HS-27A (cell line): Measurements from ENCODE around the gene TRAPPC14.

ENCODE experiments used
- DNase-seq: peaks from one replicate; pipeline ENCODE4 v3.0.0-alpha.2; 2012; ENCODE audit warnings: low read depth, missing footprints

Gene TRAPPC14

DNA sequence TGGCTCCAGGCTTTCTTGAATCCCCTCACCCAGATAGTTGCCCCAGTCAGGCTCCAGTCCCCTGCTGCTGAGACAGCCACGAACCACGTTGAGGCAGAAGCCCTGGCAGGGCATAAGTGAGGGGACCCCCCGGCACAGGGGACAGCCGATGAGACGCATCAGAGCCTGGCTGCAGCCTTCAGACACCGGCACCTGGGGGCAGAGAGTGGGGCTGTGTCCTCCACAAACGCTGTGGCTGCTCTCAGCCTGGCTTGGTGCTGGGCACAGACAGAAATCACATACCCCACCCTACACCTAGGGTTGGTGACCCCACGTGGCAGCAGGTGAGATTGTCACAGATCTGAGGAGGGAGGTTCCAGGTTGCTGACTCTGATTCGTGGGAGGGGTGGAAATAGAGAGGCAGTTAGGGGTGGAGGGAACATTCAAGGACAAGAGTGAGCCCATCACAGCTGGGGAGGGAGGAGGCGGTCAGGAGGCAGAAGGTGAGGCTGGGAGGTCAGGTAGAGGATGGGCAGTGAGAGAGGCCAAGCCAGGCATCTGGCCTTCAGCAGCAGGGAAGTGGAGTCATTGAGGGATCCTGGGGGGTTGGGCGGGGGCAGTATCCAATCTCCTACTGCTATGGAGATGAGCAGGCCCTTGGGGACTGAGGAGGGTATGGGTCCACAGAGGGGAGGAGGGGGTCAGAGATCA, 15.4 kb upstream of the TRAPPC14 start:
- DNase-seq = no peak

DNA sequence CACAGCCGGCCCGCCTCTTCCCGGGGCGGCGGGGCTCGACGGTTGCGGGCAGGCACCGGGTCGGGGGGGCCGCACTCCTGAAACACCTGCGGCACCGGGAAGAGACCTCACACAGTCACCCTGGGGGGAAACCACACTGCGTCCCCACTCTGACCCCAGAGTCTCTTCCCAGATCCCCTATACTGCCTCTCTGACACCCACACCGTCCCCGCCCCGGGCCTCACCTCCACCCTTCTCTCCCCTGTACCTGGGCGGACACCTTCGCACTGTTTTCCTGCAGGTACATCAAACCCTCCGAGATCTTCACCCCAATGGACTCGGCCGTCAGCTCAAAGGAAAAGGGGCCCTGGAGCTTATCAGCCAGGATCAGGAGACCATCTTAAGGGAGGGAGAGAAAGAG, 13.3 kb upstream of the TRAPPC14 start:
- no peak for DNase-seq

DNA sequence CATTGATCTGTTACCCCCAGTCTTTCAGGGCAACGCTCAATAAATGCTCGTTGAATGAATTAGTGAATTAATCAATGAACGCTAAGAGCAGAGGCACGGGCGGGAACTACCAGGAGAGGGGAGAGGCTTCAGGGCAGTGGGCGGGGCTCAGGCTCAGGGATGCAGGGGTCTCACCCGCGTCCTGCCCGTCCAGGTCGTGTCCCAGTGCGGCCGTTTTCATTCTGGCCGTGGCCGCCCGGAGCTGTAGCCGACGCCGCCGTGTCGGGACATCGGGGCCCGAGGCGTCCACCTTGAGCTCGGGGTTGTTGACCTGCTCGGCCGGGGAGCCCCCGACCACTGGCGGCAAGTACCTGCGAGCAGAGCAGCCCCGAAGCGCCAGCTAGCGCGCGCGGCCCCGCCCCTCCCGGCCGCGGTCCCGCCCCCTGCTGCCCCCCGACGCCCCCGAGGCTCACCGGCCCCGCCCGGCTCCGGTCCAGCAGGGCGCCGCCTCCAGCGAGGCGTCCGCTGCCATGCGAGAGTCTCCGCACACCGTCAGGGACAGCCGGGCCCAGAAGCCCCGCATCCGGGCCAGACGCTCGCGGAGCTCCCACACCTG, 12.7 kb upstream of the TRAPPC14 start:
- DNase-seq = no peak

- DNase-seq = no peak
Observed at GRCh38 chr7:100170101-100170897, 11.8 kb upstream of the TRAPPC14 start.

GRCh38 chr7:100169147-100169850, 10.8 kb upstream of the TRAPPC14 start:
- DNase-seq = no peak

DNA sequence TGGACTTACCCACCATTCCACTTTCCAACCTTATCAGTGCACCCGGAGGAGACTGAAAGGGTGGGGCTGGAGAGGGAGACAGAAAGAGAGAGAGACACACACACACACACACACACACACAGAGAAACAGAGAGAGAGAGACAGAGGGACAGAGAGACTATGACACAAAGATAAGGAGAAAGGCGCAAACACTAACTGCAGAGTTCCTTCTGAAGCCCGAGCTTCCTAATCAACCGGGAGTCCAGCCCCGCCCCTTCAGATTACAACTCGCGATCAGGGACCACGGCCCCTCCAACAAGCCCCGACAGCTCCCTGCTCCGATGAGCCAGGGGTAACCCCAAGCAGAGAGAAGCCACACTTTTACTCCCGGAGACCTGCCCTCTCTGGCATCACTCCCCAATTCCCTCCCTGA, 9.4 kb upstream of the TRAPPC14 start:
- no peak for DNase-seq

DNA sequence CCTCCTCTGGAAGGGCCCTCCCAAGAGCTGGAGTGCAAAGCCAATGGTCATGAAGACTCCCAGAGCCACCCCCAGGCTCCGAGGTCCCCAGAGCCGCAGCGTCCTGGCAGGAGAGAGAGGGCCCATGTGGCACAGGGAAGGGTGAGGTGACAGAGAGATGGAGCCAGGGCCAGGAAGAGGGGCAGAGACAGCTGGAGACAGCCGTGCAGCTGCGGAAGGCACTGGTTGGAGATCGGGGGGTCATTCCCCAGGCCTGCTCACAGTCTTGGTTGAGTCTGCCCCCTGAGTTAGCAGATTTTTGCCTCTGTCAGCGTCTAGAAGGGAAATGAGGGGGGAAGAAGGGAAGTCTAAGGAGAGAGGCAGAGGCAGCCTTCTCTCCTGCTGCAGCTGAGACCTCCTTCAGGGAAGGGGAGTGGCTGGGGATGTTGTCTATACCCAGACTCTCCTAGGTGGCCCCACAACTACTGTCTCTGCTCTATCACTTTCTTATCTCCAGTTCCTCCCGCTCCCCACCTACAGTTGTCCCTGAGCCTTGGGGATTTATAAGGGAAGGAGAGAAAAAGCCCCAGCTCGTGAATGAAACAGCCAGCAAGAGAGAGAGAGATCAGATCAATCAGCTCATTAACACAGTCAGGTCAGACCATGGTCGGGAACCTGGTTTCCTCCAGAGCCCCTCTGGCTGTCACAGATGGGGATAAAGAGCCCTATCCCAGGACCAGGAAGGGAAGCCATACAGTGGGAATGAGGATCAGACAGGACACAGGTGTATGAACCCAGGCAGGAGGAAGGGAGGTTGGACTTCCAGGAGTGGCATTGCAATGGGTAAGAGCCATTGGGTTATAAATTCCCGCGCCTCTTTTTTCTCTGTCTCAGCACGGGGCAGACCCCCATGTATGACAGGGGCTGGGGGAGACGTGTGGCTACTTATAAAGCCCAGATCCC, 8.7 kb upstream of the TRAPPC14 start:
- no peak for DNase-seq

- no peak for DNase-seq
Observed at GRCh38 chr7:100166317-100166940, 7.9 kb upstream of the TRAPPC14 start.

DNA sequence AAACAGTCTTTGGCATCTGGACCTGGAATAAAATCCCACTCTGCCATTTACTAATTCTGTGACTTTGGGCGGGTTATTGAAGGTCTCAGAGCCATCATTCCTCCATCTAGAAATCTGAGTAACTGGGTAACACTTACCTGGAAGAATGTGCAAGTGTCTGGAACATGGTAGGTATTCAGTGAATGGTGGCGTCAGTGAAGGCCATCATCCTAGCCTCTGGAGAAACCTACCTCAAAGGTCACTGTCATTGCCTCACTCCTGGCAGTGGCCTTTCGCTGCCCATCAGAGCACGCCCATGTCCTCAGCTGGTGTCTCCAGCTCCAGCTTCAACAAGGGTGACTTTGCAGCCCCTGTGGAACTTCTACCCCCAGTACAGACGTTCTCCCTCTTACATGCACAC, 5.3 kb upstream of the TRAPPC14 start:
- no peak for DNase-seq

DNA sequence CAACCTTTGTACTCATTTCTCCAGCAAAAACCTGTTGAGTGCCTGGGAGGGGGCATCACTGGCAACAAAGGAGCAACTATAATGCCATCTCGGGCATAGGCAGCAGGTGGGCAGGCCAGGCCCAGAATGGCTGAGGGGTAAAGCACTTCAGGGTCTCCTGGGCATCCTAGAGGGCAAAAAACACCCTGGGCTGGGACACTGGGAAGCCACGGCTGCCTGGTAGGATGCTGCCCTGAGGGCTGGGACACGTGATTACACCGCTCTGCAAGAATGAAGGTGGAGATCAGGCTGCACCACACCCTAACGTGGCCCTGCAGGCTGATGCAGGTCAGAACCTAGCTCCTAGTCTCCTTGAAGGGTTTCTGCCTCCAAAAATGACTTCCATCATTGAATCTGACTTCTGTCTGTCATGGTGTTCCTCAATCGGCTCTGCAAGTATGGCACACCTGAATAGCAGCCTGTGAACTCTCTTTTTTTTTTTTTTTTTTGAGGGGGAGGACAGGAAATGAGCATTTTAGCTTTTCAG, 4.5 kb upstream of the TRAPPC14 start:
- DNase-seq = no peak

GRCh38 chr7:100160067-100160466, 1.5 kb upstream of the TRAPPC14 start:
- no peak for DNase-seq

DNA sequence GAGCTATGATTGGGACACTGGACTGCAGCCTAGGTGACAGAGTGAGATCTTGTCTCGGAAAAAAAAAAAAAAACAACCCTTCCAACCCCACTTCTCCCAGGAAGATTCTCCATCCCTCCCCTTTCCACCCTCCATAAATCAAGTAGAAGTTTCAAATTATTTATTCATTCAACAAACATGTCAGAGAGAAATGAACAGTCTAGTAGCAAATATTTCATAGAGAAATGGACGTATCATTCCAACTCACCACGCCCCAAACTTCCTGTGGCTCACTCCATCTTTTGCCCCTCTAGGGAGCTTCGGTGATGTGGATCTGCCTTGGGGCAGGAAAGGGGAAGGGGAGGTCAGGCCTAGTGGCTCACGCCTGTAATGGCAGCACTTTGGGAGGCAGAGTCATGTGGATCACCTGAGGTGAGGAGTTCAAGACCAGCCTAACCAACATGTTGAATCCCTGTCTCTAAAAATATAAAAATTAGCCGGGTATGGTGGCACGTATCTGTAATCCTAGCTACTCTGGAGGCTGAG, 638 bp upstream of the TRAPPC14 start:
- no peak for DNase-seq

DNA sequence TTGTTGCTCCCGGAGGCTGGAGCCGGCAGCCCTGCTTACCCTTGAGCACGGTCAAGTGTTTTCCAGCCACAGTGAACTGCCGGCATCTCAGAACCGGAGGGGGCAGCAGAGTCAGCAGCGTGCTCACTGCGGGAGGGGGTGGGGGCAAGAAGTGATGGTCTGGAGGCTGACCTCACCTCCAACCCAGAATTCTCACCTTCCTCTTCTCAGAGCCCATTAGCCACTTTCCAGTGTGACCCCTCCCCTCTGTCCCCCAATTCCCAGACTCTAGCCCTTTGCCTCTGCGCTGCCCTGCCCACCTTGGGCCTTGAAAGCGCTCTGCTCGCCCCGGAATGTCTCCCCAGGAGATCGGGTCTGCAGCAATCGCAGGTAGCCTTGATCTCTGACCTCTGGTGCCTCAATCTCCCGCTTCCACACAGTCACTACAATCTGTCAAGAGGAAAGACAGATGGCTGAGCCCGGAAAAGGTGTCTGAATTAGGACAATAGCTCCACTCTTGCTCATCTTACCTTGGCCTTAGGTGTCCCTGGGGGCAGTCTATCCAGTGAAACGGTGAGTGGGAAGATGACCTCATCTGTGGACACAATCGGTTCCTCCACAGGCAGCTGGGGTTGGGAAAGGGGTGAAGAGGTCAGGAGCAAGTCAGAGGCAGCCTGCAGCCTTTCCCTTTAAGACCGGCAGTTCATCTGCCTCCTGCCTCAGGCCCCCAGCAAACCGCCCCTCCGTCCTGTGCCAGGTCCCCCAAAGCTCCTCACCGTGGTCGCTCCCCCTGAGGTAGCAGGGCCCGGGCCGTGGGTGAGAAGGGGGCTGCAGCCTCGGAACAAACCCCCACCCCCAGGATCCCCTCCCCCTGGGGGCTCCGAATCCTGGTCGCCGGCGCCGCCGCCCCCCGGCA, 942 bp downstream of the TRAPPC14 start:
- DNase-seq = no peak

DNA sequence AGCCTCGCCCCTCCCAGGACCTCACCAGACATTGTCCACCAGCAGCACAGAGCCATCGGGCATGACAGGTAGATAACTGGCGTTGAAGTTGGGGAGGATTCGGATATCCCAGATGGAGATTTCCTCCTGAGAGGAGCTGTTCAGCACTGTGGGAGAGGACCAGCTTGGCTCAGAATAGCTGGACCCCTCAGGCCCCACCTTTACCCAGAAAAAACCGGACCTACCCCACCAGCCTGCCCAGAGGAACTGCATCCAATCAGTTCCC, 1.5 kb downstream of the TRAPPC14 start:
- DNase-seq = no peak

DNA sequence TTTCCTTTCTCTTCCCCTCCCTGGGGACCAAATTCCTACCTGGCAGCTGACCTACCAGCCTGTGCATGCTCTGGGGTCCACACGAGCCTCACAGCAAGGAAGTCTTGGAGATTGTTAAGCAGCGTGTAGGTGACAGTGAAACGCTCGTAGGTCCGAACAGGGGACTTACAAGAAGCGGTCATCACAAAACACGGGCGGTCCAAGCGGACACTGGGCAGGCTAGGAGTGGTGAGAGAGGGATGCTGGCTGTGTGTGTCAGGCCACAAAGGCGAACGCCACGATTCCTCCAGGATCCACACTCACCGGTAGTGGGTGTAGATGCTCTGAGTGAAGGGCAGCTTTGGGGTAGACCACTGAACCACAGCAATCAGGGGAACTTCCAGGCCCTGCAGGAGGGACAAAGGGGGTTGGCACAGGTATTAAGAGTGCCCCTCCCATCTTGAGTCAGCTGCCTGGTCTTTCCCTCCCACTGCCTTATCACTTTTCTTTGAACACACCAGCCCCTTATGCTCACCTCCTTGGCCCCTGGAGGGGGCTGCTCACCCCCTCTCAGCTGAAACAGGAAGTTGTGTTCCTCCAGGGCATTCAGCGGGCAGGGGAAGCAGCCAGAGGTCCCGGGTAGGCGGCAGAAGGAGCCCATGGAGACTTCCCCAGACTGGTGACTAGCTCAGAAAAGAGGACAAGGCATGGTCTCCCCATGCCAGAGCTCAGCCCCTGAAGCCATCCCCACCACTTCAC, 2.0 kb downstream of the TRAPPC14 start:
- DNase-seq = no peak

DNA sequence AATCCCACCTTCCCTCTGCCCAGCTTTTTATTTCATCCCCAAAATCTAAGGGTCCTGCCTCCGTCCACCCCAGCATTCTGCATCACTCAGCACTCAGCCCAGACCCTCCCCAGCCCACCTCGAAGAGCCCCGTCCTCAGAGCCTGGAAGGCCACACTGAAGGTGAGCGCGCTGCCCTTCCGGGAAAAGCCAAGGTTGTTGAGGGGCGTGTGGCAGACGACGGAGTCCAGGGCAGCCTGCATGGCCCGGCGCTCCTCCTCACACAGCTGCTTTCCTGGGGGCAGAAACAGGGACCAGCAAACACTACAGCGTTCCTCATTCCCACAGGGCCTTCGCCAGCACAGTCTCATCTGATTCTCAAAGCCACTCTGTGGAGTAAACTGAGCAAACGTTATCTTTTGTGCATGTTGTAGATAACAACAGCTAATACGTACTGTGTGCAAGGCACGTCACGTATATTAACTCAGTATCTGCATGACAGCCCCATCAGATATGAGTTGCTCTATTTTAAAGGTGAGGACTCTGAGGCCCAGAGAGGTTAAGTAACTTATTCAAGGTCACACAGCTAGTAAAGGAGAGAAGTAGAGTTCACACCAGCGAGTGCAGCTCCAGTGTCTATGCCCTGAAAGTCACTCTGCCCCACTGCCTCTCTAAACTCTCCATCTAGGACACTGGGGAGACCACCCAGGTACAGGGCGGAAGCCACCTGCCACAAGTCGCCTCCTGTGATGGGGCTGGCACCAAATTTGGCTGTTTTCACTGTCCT, 2.8 kb downstream of the TRAPPC14 start:
- DNase-seq = no peak

- no peak for DNase-seq
Observed at GRCh38 chr7:100154651-100155491, 3.7 kb downstream of the TRAPPC14 start.
